GM19351 (cell line): ENCODE data around the gene CACNA1I.

ENCODE experiments used
- ATAC-seq: cut with Tn5 transposase; IDR thresholded peaks from one replicate; pipeline ENCODE4 v1.9.1; 2021; ENCODE audit warnings: mild to moderate bottlenecking, moderate library complexity; ENCODE audit not compliant: unreplicated experiment

CACNA1I gene

DNA sequence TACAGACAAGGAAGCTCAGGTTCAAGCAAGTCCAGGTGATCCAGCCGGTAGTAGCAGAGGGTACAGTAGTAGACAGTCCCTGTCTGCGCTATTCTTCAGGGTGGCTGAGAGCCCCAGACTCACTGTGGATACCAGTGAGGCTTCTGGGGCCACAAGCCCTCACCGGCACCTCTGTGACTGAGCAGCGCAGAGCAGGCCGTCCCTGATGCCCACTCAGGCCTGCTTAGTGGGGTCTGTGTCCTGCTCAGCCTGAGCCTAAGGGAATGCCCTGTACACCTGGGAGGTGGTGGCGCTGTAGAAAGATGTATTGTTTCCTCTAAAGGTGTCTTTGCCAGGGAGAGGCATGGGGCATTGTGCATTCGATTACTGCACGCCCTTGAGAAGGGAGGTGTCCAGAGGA is 143.8 kb downstream of the CACNA1I start:
- ATAC-seq: no peak

DNA sequence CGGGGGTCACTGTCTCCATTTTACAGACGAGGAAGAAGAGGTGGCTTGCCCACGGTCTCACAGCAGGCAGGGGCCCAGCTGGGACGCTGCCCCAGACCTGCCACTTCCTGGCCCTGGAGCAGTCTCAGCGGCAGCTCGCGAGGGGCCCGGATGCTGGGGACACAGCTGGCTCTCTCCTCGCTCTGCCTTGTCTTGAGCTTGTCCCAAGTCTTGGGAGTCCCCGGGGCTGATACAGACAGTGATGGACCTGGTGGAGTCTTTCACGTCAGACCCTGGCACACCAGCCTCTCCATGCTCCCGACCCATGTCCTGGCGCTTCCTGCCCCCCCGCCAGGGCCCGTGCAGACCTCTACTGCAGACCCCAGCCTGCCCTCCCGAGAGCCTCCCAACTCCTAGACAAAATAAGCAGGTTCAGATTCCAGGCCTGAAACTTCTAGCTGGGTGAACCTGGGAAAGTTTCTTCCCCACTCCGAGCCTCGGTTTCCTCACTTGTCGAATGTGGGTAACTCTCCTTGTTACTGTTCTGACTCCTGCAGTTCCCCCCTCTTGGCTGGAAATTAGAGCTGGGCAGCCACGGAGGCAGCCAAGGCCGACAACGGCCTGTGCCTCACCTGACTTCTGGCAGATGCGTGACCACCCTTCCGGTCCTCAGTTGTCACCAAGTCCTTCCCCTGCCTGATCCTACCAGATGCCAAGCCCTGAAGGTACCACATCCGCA is 145.4 kb downstream of the CACNA1I start:
- no peak for ATAC-seq

DNA sequence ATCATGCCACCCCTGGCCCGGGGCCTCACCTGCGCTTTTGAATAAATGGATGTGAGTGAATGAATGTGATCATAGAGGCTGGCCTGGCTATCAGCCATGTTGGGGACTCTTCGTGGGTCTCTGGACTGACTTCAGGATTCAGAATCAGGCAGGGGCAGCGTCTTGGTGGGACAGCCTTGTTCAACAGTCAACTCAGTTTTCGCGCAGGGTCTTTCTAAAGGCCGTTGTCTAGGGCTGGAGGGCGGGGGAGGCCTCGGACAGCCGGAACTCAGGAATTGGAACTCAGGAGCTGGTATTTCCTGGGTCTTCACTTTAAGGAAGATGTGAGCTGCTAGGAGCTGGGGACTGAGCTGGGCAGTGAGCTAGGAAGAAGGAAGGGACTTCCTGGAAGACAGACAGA is 146.0 kb downstream of the CACNA1I start:
- ATAC-seq: no peak

DNA sequence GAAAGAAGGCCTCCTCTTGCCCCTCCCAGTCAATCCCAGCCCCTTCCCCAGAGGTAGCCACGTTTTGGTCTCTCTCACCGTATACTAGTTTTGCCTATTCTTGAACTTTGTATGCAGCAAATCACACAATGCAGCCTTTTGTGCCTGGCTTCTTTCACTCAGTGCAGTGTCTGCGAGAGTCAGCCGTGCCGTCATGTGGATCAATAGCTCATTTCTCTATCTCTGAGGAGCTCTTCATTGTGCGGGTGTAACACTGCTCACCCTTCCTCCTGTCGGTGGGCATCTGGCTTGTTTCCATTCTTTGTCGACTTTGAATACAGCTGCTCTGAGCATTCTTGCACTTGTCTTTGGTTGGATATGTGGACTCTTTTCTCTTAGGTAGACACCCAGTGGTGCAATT is 146.5 kb downstream of the CACNA1I start:
- no peak for ATAC-seq

DNA sequence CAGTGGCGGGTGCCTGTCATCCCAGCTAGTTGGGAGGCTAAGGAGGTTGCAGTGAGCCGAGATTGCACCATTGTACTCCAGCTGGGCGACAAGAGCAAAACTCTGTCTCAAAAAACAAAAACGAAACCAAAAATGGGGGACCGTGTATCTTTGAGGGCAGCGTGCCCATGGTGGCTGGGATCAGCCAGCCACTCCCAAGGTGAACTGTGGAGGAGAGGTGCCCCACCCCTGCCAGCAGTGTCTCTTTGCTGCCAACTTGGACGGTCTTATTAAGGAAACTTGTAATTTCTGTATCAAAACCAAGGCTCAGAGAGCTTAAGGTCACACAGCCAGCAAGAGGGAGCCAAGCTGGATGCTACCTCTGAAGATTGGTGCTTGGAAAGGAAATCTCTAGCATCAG is 147.7 kb downstream of the CACNA1I start:
- ATAC-seq: no peak

DNA sequence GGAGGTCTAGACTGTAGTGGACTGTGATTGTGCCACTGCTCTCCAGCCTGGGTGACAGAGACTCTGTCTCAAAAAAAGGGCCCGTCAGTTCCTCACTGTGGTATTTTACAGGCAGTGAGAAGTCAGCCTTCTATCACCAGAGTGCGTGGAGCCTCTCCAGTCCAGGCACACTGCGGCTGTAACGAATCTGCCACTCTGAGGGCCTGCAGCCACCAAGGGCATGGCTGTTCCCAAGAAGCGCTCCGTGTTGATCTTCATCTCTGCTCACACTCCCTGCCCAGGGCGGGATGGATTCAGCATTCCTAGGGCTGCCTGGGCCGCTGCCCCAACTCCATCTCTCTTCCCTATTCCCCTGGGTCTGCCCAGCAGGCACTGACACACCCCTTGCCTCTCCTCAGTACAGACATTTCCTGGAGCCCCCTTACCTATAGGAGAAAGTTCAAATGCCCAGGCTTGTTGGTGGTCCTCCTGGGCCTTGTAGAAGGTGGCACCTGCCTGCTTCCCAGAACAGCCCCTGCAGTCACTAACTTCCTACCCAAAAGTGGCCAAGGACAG is 148.4 kb downstream of the CACNA1I start:
- ATAC-seq: no peak

DNA sequence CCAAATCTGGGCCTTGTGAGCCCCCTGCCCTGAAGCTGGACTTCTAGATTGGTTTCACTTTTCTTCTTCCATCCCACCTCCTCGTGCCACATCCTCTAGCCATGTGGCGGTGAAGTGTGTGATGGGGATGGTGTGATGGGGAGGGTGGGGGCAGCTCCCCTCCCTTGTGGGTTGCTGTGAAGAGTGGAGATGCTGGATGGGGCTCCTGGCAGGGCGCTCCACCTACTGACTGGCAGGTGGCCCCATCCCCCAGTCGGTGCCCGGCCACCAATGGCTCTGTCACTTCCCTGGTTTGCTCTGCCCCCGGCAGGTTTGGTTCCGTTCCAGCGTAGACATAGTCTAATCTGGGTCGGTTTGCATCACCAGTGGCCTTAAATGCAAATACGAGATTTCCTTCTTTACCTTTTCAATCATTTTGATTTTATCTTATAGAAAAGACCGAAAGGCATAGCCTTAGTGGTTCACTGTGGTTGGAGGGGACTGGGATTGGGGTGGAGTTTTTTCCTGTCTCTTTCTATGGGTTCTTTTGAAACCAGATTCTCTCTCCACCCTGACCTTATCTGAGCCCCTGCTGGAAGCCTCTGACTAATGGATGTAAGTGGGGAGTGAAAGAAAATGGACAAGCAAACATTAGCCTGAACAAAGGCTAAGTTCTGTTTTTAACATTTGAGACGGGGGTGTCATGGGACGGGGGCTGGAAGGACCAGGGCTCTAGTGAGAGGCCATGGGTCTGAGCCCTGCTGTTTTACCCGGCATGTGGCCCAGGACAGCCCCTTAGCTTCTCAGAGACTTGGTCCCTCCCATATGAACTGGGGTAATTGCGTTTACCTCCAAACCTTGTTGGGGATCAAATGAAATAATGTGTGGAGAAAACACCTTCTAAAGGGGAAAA is 149.3 kb downstream of the CACNA1I start:
- no peak for ATAC-seq

DNA sequence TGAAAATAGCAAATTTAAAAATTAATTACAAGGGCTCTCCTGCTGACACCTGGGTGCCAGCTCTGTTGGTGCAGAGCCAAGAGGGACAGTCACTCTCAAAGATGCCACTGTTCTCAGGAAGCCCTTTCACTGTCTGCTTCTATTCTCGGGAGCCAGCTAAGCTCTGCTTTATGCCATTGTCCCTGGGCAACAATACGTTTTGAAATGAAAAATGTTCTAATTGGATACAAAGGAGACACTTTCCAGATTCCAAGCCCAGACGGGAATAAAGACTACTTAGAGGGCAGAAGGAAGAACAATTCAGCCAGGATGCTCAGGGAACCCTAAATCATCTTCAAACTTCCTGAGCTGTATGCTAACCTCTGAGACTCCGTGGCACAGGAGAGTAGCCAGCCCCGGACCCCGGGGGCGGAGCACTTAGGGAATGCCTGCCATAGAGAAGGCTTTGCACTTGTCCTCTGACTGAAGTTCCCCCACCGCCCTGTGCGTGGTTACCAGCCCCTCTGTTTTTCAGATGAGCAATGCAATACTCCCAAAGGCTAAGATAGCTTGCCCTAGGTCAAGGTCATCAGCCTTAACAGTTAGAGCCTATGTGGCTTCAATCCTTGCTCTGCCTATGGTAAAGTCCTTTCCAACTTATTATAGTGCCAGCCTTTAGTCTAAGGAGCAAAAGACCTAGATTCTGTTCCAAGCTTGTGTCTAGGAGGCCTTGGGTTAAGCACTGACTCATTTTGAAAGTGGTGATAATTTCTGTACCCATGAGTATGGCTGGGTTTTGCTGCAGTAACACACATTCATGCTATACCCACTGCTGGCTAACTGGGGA is 150.9 kb downstream of the CACNA1I start:
- no peak for ATAC-seq

DNA sequence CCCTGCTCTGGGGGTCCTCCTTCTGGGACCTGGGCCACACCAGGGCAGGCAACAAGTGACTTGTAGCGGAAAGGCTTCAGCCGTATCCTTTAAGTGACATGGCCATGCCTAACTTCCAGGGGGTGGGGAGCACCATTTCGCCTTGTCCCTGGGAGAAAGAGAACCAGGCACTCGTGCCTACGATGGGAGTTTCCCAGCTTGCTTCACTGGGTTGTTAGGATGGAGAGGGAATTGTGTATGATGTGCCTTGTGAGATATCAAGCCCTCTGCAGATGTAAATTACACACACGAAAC is 151.4 kb downstream of the CACNA1I start:
- no peak for ATAC-seq

DNA sequence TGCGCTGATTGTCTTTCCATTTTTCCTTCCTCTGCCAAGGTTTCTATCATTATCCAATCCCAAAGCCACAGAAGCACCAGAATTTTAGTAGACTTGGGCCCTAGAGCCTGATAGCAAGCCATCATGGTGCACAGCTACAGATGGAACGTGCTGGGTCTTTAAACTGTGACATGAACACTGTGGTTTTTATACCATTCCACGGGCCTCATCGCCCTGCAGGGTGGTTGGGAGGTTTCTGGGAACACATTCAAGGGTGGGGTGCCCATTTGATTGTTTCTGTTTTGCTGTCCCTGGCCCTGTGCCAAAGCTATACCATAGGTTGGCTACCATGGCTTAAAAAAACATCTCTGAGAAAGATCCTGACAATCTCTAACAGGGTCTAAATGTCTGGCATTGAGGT is 151.9 kb downstream of the CACNA1I start:
- ATAC-seq: no peak

DNA sequence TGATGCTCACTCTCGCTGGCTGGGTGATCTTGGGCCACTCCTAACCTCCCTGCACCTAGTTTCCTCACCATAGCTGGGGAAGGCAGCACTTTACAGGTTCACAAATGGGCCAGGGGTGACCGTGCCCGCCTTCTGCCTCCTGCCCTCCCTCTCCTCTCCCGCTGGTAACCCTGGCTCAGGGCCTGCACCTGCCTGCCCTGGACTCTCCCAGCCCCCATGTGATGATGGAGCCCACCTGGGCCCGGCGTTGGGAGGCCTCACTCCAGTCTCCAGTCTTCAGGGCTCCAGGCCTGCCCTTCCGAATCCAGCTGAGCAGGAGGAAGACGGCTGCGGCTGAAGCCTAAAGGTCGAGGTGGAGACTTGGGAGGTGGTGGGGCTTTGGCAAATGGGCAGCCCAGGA is 152.9 kb downstream of the CACNA1I start:
- no peak for ATAC-seq

DNA sequence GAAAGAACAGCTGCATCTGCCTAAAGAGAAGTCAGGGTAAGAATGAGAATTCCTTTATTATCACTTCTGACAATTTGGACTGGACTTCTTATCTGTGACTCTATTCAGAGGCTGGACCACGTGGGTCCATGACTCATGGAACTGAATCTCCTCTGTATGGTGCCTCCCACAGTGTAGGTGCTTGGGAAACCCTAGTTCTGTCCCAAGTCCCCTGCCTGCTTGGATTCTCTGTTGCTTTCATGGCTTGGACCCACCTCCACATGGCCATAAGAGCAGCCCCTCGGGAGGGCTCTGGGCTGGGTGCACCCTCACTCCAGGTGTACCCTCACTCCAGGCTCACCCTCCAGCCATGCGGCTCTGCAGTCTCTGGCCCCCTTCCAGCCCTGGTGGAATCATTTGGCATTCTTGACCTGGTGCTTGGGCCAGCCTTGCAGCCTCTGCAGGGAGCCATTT is 153.4 kb downstream of the CACNA1I start:
- ATAC-seq: no peak

DNA sequence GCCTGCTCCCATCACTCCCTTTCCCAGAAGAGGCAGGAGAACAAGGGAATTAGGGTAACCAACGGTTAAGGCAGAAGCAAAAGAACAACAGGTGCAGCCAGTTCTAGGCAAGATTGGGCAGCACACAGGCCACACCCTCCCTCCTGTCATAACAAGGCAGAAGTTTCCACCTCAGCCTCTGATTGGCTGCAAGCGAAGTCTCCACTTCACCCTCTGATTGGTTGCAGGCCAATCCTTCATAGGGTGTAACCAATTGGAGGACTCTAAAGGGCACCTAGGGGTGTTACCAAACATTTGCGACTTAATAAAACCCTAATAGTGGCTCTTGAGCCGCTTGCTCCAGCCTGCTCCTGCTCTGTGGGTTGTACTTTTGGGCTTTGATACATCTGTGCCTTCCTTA is 153.8 kb downstream of the CACNA1I start:
- ATAC-seq: no peak

DNA sequence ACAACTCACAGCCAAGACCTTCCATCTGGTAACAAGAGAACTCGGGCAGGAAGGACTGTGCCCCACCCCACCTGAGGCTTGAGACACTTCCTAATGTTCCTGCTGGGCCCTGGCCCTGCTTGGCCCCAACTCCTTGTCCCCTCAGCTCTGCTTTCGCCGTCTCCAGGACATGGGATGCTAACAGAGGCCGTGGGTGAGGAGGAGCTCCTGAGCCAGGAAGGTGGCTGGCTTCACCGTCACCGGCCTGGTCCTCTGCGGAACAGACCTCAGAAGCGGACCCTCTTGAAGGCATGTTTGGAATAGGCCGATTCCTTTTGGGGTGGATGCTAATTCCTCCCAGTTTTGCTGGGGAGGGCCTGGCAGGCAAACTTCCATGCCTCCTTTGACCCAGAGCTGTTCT is 154.3 kb downstream of the CACNA1I start:
- ATAC-seq: no peak

DNA sequence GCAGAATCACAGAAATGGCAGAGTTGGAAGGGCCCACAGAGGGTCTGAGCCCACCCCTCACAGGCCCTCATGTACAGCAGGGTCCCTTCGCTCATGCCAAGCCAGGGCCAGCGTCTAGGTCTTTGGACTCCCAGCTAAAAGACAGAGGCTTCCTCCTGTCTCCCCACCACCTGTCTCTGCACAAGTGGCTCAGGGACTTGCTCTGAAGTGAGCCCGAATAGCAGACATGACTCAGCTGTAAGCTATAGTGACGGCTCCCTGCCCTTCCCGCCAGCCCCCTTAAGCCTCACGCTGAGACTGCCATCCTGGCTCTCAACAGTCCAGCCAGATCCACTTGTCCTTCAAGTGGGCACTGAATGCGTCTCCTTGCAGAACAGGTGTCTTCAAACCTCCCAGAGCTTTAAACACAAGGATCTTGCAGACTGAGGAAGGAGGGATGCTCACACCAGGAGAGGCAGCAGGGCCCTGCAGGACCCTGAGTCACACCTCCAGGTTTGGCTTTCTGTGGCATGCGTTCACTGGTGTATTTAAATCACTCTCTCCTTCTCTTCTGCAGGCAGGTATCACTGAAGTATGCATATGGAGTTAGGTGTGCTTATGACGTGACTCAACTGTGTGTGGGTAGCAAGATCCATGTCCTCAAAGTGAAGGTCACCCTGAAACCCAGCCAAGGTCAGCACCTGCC is 154.9 kb downstream of the CACNA1I start:
- ATAC-seq: no peak

DNA sequence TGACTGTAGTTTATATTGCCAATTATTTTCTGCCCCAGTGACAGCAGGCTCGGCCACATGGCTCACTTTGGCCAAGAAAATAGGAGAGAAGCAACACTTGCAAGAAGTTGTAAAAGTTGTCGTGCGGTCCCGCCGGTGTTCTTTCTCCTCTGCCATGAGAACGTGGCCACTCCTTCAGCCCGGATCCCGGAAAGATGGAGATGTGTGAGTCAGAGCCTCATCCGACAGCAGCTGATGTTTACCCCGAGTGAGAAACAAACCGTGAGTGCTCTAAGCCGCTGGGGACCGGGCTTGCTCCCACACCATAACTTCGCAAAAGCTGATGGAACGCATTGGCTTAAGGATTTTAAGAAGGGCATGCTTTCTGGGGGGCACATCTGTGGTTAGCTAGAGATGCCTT is 157.0 kb downstream of the CACNA1I start:
- no peak for ATAC-seq

DNA sequence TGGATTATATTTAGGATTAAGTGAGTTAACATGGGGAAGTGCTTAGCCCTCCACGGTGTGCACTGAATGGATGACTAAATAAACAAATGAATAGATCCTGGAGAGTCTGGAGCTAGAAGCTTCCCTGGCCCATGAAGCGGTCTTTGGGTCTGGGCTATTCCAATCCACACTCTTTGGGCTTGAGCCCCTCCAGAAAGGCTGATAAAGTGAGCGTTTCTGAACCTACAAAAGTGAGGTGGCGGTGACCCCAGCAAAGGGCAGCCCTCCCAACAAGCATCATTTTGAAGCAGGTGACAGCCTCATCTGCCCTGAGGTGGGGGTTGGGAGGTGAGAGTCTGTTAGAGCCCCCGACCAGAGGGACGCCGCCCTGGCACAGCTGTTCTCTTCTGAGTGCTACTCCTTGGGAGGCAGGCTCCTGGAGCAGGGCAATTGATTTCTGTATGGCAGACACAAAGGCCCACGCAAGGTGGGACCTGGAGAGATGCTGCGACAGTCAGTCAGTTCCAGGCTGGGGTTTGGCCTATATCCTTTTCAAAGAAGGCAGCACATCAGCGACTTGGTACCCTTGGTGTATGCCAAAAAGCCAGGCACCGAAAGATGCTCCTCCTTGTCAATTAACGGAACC is 157.8 kb downstream of the CACNA1I start:
- ATAC-seq: no peak

DNA sequence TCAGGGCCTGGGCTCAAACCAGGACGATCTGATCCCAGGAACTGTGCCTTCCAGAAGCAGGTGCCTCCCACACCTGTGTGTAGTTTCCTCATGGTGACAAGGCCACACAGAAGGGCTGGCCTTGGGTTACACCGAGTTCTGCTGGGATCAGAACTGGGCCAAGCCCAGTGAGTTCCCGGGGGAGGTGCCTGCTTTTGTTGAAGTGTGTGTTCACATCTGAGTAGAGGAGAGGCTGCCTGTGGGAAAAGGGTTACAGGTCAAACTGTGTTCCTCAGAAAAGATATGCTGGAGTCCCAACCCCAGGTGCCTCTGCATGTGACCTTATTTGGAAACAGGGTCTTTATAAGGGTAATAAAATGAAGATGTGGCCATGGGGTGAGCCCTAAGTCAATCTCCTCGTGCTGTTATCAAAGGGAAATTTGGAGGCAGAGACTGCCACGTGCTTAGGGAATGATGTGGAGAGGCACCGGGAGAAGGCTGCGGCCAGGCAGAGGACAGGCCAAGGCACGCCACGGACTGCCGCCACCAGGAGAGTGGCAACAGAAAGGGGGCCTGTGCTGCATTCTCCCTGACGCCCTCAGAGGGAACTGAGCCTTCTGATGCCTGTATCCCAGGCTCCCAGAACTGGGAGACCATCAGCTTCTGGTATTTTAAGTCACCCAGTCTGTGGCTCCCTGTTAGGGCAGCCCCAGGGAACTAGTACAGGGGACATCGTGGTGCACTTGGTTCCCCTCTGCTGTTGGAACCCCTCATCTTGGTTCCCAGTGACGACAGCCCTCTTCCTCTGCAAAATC is 158.8 kb downstream of the CACNA1I start:
- ATAC-seq: no peak

DNA sequence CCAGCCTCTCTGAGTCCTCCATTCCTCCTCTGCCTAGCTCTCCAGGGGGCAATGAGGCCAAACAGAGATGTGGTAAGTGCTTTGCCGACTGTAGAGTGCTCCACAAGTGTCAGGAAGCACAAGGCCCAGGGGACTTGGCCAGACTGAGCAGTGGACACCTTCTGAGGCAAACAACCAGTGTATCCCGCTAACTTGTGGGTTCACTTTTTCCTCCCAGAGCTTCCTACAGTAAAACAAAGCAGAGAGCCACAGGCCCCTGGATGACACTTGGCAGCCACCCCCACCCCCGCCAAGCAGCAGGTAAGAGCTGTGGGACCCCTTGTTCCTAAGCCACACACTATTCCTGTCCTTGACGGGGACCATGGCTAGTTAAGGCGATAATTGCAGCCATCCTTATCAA is 160.9 kb downstream of the CACNA1I start:
- no peak for ATAC-seq
